Measurements from ENCODE around the gene RALGPS2.

GRCh38 chr1:178958491-178958890, 233.4 kb downstream of the RALGPS2 start:
- TF ChIP-seq POLR2AphosphoS5 (IDR thresholded peaks at IDR 0.05; ENCODE audit: low read depth, low read length) = no peak
- TF ChIP-seq TAF1 (IDR thresholded peaks at IDR 0.05; ENCODE audit: low read depth, low read length) = no peak
- TF ChIP-seq POLR2A (IDR thresholded peaks at IDR 0.05; ENCODE audit: low read depth, low read length) = no peak
- no peak for TF ChIP-seq SPI1 (IDR thresholded peaks at IDR 0.05; ENCODE audit: low read depth, low read length)
- TF ChIP-seq POU2F2 (IDR thresholded peaks at IDR 0.05; ENCODE audit: low read depth, low read length) = no peak
- no peak for TF ChIP-seq PAX5 (IDR thresholded peaks at IDR 0.05; ENCODE audit: insufficient read depth, low read length, severe bottlenecking)
